HG03342 (cell line): ENCODE data around the gene CAMK1G.

Experiments
- ATAC-seq: cut with Tn5 transposase; IDR thresholded peaks from one replicate; pipeline ENCODE4 v1.9.1; 2021; ENCODE audit warnings: mild to moderate bottlenecking, moderate library complexity; ENCODE audit not compliant: unreplicated experiment

Gene CAMK1G

GRCh38 chr1:209657918-209658317, 74.4 kb downstream of the CAMK1G start:
- no peak for ATAC-seq

GRCh38 chr1:209659909-209660308, 76.4 kb downstream of the CAMK1G start:
- peak; percentile 86 for ATAC-seq

- no peak for ATAC-seq
Measured at GRCh38 chr1:209661071-209661470, 77.6 kb downstream of the CAMK1G start.

- ATAC-seq = no peak
Measured at GRCh38 chr1:209662879-209663327, 79.4 kb downstream of the CAMK1G start.
